GM12878 (cell line): Measurements from ENCODE around the gene USP46. TPM values are rescaled to one million over a fixed set of nuclear protein-coding genes. Genes with fewer than 3 reads are reported as not detected.

ENCODE experiments used
- ATAC-seq: fragments of 200-7000 bp; cut with Tn5 transposase; 3 replicates; pipeline ENCODE4 v1.9.1; 2020; ENCODE audit warnings: mild to moderate bottlenecking, moderate library complexity
- BruUV-seq: library from RNA; stranded (reverse); fragments of 400-500 nt; replicated peaks from 2 replicates; lab custom pipeline; 2021; lab: Mats Ljungman, UMichigan
- CTCF ChIA-PET: fragments of 300-600 bp; sonication (Branson Sonifier 250); formaldehyde crosslinking; extraction: SDS; loops from one replicate; lab custom pipeline; 2021; ENCODE audit warnings: inconsistent platforms; lab: Yijun Ruan, JAX
- POLR2A ChIA-PET: fragments of 350-600 bp; formaldehyde crosslinking; extraction: SDS; loops from one replicate; lab custom pipeline; 2021; ENCODE audit warnings: inconsistent platforms; lab: Charles Lee
- RAD21 ChIA-PET: fragments of 300-600 bp; sonication (Branson Sonifier 250); formaldehyde crosslinking; loops from one replicate; lab custom pipeline; 2023; ENCODE audit warnings: antibody characterized with exemption; ENCODE audit not compliant: unreplicated experiment; lab: Charles Lee
- SMC1A ChIA-PET: fragments of 300-600 bp; sonication (Branson Sonifier 250); formaldehyde crosslinking; loops from one replicate; lab custom pipeline; 2023; ENCODE audit not compliant: unreplicated experiment, uncharacterized antibody; lab: Charles Lee
- DNase-seq: peaks from one replicate; pipeline ENCODE4 v3.0.0-alpha.2; 2011; ENCODE audit warnings: low read depth, low spot score
- FAIRE-seq: peaks from 3 replicates; lab custom pipeline; 2011; peaks lifted over from hg19 to GRCh38; lab: Jason Lieb, UNC
- H2AFZ ChIP-seq: 2 replicates; pipeline ENCODE4 v1.6.0; 2011; ENCODE audit warnings: low read depth, low read length, control low read depth; ENCODE audit not compliant: control insufficient read depth
- H3K27ac ChIP-seq: 2 replicates; pipeline ENCODE4 v1.5.1; 2011; ENCODE audit warnings: control low read depth; ENCODE audit not compliant: control insufficient read depth, insufficient read depth
- H3K27me3 ChIP-seq, 2 experiments: replicated peaks in 1 of 2; 2 replicates each; pipeline versions ENCODE4 v1.6.0 to v1.6.1; 2011; ENCODE audit warnings: low read length in 1 of 2; ENCODE audit not compliant: control insufficient read depth in 2 of 2, insufficient read depth in 2 of 2
- H3K36me3 ChIP-seq, 2 experiments: 2 replicates each; pipeline ENCODE4 v1.5.1; 2011; ENCODE audit warnings: low read length in 1 of 2; ENCODE audit not compliant: control insufficient read depth in 2 of 2, insufficient read depth in 2 of 2
- H3K4me1 ChIP-seq: 2 replicates; pipeline ENCODE4 v1.6.1; 2011; ENCODE audit warnings: mild to moderate bottlenecking, low read length, moderate library complexity, mixed read lengths; ENCODE audit not compliant: control insufficient read depth, insufficient read depth
- H3K4me2 ChIP-seq: 2 replicates; pipeline ENCODE4 v1.6.0; 2011; ENCODE audit warnings: control low read depth; ENCODE audit not compliant: control insufficient read depth, insufficient read depth
- H3K4me3 ChIP-seq: fragments of 200-600 bp; sonication (generic); 2 replicates; pipeline ENCODE4 v1.5.1; 2016
- H3K79me2 ChIP-seq: 2 replicates; pipeline ENCODE4 v1.6.0; 2011; ENCODE audit warnings: low read length; ENCODE audit not compliant: control insufficient read depth, insufficient read depth
- H3K9ac ChIP-seq: 2 replicates; pipeline ENCODE4 v1.8.0; 2011; ENCODE audit warnings: low read length, control low read depth, mixed read lengths; ENCODE audit not compliant: control insufficient read depth, insufficient read depth
- H3K9me3 ChIP-seq: replicated peaks from 3 replicates; pipeline ENCODE4 v1.5.1; 2011; ENCODE audit warnings: mild to moderate bottlenecking, low read length; ENCODE audit not compliant: control insufficient read depth, insufficient read depth
- H4K20me1 ChIP-seq: 2 replicates; pipeline ENCODE4 v1.6.0; 2011; ENCODE audit not compliant: control insufficient read depth, insufficient read depth
- ATF7 ChIP-seq: fragments of 450-650 bp; IDR thresholded peaks from 2 replicates; pipeline ENCODE4 v1.6.1; 2016; ENCODE audit warnings: low read depth, mild to moderate bottlenecking
- BRCA1 ChIP-seq: IDR thresholded peaks from 2 replicates; pipeline ENCODE4 v1.6.1; 2011; ENCODE audit warnings: low read depth, low read length, improper control_type of control experiment
- CHD1 ChIP-seq: IDR thresholded peaks from 2 replicates; pipeline ENCODE4 v1.6.1; 2012; ENCODE audit warnings: low read depth, low read length, improper control_type of control experiment
- EP300 ChIP-seq, 2 experiments: fragments of 150-350 bp in 1 of 2; IDR thresholded peaks; 2 replicates each; pipeline ENCODE4 v1.6.1; 2011 to 2012; ENCODE audit warnings: low read depth in 2 of 2, low read length in 2 of 2, borderline replicate concordance in 1 of 2, improper control_type of control experiment in 1 of 2, inconsistent platforms in 1 of 2; ENCODE audit not compliant: control insufficient read depth in 1 of 2
- IRF3 ChIP-seq: fragments of 450-650 bp; IDR thresholded peaks from 2 replicates; pipeline ENCODE4 v1.6.1; 2014; ENCODE audit warnings: mild to moderate bottlenecking
- NBN ChIP-seq: fragments of 450-650 bp; IDR thresholded peaks from 2 replicates; pipeline ENCODE4 v1.6.1; 2016
- NFYB ChIP-seq: IDR thresholded peaks from 2 replicates; pipeline ENCODE4 v1.6.1; 2011; ENCODE audit warnings: low read depth, mild to moderate bottlenecking, low read length, improper control_type of control experiment, moderate library complexity; ENCODE audit not compliant: insufficient read depth
- NKRF ChIP-seq: fragments of 450-650 bp; conservative IDR thresholded peaks from 2 replicates; pipeline ENCODE4 v1.6.1; 2017; ENCODE audit warnings: mild to moderate bottlenecking, moderate library complexity
- RAD51 ChIP-seq: fragments of 450-650 bp; IDR thresholded peaks from 2 replicates; pipeline ENCODE4 v1.6.1; 2016; ENCODE audit warnings: moderate library complexity, mild to moderate bottlenecking, inconsistent platforms
- STAT1 ChIP-seq: fragments of 450-650 bp; conservative IDR thresholded peaks from 2 replicates; pipeline ENCODE4 v1.6.1; 2014; ENCODE audit warnings: antibody characterized with exemption, mild to moderate bottlenecking
- TCF3 ChIP-seq: IDR thresholded peaks from 2 replicates; pipeline ENCODE4 v1.6.1; 2012; ENCODE audit warnings: low read depth, mild to moderate bottlenecking, low read length, borderline replicate concordance; ENCODE audit not compliant: insufficient read depth
- ZNF592 ChIP-seq: fragments of 450-650 bp; IDR thresholded peaks from 2 replicates; pipeline ENCODE4 v1.6.1; 2017; ENCODE audit warnings: mild to moderate bottlenecking, moderate library complexity
- in situ Hi-C: fragments of 300-500 bp; cut with MboI; formaldehyde crosslinking; loops from 9 replicates; pipeline ENCODE4 v1.14.3; 2018; ENCODE audit warnings: mixed read lengths
- intact Hi-C: fragments of 100-400 bp; cut with micrococcal nuclease; formaldehyde crosslinking; loops from one replicate; pipeline ENCODE4 v1.14.2; 2022; ENCODE audit not compliant: unreplicated experiment
- polyA plus RNA-seq, 11 experiments: library from polyadenylated mRNA; depleted of rRNA in 4 of 11; unstranded in 6 of 11; stranded (reverse) in 5 of 11; fragments of >200 nt; fragmentation: Nextera tagmentation in 4 of 11; fragmentation: Illumina TruSeq in 1 of 11; extraction: Ambion mirVana in 4 of 11; extraction: Trizol in 1 of 11; gene quantifications; 1 replicate in 1 of 11; 2 replicates in 10 of 11; pipeline versions ENCODE4 v1.2.1 to v1.2.3, GENCODE V29; 2011 to 2016; ENCODE audit warnings: inconsistent platforms in 2 of 11, missing spikeins in 2 of 11, low read depth in 1 of 11
- total RNA-seq, 4 experiments: library from RNA; depleted of rRNA in 3 of 4; stranded (reverse); fragments of >200 nt in 3 of 4; fragmentation: Illumina TruSeq in 1 of 4; extraction: Trizol in 1 of 4; gene quantifications; 2 replicates each; pipeline versions ENCODE4 v1.2.1 to v1.2.3, GENCODE V29; 2013 to 2021
- TF ChIP-seq, protein P1 (sequence below): IDR thresholded peaks from 2 replicates; pipeline ENCODE4 v1.6.1; 2011; ENCODE audit warnings: borderline replicate concordance, low read depth, mild to moderate bottlenecking, moderate library complexity, mixed read lengths, low read length; ENCODE audit not compliant: insufficient read depth; ENCODE audit errors: extremely low read length
- TF ChIP-seq, protein P2 (sequence below): IDR thresholded peaks from 2 replicates; pipeline ENCODE4 v1.6.1; 2012; ENCODE audit warnings: low read length, inconsistent platforms

The USP46 gene
- total and polyA plus RNA-seq, 10 of the 15 experiments (the other 5 are each of a cell fraction or from before 2014, with no cell fraction given) = 5.3 to 20.1 (median 12.0) TPM

DNA sequence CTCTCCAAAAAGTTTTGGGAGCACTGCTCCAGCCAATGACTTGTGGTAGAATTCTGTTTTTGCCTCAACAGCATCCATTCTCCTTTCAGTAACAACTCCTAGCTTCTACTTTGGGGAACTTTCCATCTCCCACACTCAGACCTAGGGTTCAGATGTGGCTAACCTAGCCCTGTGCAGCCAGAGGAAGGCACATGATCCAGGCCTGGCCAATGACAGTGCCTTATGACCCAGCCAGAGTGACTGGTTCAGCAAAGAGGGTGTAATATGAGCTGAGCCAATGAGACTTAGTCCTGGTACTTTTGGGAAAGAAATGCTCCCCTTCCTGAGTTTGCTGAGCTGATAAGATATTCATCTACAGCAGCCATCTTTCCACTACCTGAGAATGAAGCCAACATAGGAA is 5.4 kb upstream of the USP46 start:
- Histone ChIP-seq H3K4me3 (no peak overlapping the region), H3K79me2 (peaks cover 4% of the 10 kb centered on the region), H2AFZ (no peak overlapping the region), H3K4me2 (no peak overlapping the region), H3K27me3 (no peaks in the 10 kb centered on the region), H3K4me1 (0 out of 2 replicates have a peak, but pooled peaks cover 6% of the 10 kb centered on the region), H4K20me1 (no peaks in the 10 kb centered on the region), H3K9ac (no peak overlapping the region), H3K36me3 (no peaks in the 10 kb centered on the region; a peak in 1 of 4 replicates), H3K9me3 (no peaks in the 10 kb centered on the region; the same call in 1 of the 3 replicates), H3K27ac (no peak overlapping the region)
- BruUV-seq = no TSS peak
- in situ Hi-C loops (loop anchor here (5.0 kb wide), 1 partner anchor 292 kb away; no protein-coding TSS in a partner anchor), intact Hi-C loops (loop anchor here (2.0 kb wide), 3 partner anchors 120 to 1570 kb away; no protein-coding TSS in a partner anchor)
- CTCF ChIA-PET = interaction anchor here (0.6 to 4.4 kb wide), 19 partner anchors 9 to 817 kb away, joined by 3 to 50 read pairs (median 3); no protein-coding TSS in a partner anchor
- ATAC-seq (peak; percentile 67), FAIRE-seq (no peak), DNase-seq (no peak)
- SMC1A ChIA-PET = interaction anchor here (0.6 to 6.2 kb wide), 10 partner anchors 11 to 320 kb away, joined by 3 to 52 read pairs (median 4); no protein-coding TSS in a partner anchor
- RAD21 ChIA-PET = interaction anchor here (0.7 to 3.0 kb wide), 6 partner anchors 73 to 318 kb away, joined by 3 to 25 read pairs (median 8); no protein-coding TSS in a partner anchor
- POLR2A ChIA-PET = no interaction called here
- TF ChIP-seq EP300 (IDR thresholded peaks at IDR 0.05; ENCODE audit: borderline replicate concordance in 1 of 2, control insufficient read depth in 1 of 2, low read depth in 2 of 2, low read length in 2 of 2) = no peak
- TF ChIP-seq ZNF592 = no peak
- TF ChIP-seq, protein P1, sequence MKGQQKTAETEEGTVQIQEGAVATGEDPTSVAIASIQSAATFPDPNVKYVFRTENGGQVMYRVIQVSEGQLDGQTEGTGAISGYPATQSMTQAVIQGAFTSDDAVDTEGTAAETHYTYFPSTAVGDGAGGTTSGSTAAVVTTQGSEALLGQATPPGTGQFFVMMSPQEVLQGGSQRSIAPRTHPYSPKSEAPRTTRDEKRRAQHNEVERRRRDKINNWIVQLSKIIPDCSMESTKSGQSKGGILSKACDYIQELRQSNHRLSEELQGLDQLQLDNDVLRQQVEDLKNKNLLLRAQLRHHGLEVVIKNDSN = peak; percentile 34
- TF ChIP-seq NKRF = no peak
- TF ChIP-seq TCF3 = no peak
- 0 out of 2 replicates have a peak, but pooled peaks have one; percentile 35 for TF ChIP-seq NFYB
- TF ChIP-seq RAD51 = no peak
- TF ChIP-seq CHD1 = no peak
- no peak for TF ChIP-seq NBN
- no peak for TF ChIP-seq IRF3
- TF ChIP-seq, protein P2, sequence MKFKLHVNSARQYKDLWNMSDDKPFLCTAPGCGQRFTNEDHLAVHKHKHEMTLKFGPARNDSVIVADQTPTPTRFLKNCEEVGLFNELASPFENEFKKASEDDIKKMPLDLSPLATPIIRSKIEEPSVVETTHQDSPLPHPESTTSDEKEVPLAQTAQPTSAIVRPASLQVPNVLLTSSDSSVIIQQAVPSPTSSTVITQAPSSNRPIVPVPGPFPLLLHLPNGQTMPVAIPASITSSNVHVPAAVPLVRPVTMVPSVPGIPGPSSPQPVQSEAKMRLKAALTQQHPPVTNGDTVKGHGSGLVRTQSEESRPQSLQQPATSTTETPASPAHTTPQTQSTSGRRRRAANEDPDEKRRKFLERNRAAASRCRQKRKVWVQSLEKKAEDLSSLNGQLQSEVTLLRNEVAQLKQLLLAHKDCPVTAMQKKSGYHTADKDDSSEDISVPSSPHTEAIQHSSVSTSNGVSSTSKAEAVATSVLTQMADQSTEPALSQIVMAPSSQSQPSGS = no peak
- no peak for TF ChIP-seq ATF7
- no peak for TF ChIP-seq BRCA1
- no peak for TF ChIP-seq STAT1
